Measurements from ENCODE around the gene KCNT2. TPM values are rescaled to one million over a fixed set of nuclear protein-coding genes. Genes with fewer than 3 reads are reported as not detected.
A peak's percentile ranks its signal among the peaks of the same experiment; 100 is the strongest.

The KCNT2 gene
- total and polyA plus RNA-seq, 9 of the 15 experiments (the other 6 are each of a cell fraction or from before 2014, with no cell fraction given) = 0.13 to 0.73 (median 0.28) TPM

DNA sequence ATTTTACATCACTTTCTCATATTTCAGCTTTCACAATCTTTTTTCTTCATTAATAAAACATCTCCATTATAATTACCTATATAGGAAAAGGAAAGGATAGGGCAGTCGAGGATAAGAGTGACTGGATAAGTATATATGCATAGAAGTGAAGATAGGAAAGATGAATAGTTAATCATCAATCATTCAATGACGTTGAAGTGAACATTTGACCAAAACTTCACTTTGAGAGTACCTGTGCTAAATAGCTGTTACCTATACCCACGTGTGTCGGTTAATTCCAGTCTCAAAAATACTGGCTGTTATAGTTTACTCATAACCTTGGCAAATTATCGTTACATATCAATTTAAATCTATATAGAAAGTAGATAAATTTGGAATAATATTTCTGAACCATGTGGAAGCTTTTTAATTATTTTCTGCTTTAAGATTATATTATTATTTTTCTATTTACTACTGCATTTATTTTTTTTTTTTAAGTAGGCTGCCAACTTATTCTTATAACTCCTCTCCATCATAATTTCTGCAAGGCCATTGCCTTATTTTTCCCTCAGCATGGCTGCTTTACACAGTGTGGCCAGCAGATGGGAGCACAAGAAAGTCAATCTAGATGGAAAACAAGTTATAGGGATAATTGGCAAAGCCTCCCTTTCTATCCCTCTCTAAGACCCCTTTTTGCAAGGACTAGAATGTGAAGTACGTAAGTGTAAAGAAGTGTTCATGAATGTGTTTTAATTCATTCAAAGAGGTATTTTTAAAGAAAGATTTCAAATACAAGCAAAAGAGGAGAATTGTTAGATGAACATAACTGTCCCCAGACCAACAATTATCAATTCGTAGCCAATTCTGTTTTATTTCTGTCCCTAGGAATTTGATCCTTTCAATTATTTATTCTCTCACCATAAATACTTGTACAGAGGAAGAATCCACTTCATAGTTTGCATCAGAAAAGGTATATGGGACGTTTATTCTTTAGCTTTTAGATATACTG is 290.4 kb downstream of the KCNT2 start (continued):
- TF ChIP-seq, protein P1, sequence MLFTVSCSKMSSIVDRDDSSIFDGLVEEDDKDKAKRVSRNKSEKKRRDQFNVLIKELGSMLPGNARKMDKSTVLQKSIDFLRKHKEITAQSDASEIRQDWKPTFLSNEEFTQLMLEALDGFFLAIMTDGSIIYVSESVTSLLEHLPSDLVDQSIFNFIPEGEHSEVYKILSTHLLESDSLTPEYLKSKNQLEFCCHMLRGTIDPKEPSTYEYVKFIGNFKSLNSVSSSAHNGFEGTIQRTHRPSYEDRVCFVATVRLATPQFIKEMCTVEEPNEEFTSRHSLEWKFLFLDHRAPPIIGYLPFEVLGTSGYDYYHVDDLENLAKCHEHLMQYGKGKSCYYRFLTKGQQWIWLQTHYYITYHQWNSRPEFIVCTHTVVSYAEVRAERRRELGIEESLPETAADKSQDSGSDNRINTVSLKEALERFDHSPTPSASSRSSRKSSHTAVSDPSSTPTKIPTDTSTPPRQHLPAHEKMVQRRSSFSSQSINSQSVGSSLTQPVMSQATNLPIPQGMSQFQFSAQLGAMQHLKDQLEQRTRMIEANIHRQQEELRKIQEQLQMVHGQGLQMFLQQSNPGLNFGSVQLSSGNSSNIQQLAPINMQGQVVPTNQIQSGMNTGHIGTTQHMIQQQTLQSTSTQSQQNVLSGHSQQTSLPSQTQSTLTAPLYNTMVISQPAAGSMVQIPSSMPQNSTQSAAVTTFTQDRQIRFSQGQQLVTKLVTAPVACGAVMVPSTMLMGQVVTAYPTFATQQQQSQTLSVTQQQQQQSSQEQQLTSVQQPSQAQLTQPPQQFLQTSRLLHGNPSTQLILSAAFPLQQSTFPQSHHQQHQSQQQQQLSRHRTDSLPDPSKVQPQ (CRISPR knock-in tag; IDR thresholded peaks at IDR 0.05; ENCODE audit: borderline replicate concordance) = no peak
- peak; percentile 70 to 78 for TF ChIP-seq RAD21 (CRISPR knock-in tag; conservative IDR thresholded peaks at IDR 0.05 in 1 of 2, IDR thresholded peaks at IDR 0.05 in 1 of 2)
- TF ChIP-seq, protein P2, sequence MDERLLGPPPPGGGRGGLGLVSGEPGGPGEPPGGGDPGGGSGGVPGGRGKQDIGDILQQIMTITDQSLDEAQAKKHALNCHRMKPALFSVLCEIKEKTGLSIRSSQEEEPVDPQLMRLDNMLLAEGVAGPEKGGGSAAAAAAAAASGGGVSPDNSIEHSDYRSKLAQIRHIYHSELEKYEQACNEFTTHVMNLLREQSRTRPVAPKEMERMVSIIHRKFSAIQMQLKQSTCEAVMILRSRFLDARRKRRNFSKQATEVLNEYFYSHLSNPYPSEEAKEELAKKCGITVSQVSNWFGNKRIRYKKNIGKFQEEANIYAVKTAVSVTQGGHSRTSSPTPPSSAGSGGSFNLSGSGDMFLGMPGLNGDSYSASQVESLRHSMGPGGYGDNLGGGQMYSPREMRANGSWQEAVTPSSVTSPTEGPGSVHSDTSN (CRISPR knock-in tag; IDR thresholded peaks at IDR 0.05; ENCODE audit: low read depth) = no peak
- TF ChIP-seq, protein P2 (tag; conservative IDR thresholded peaks at IDR 0.05; ENCODE audit: low read depth) = 0 out of 2 replicates have a peak, but pooled peaks have one; percentile 15
- TF ChIP-seq BRD9 (IDR thresholded peaks at IDR 0.05; ENCODE audit: low read depth, partially characterized antibody) = no peak
- peak; percentile 45; the same call in 1 of the 2 replicates for TF ChIP-seq SMC3 (conservative IDR thresholded peaks at IDR 0.05; ENCODE audit: insufficient read depth, low read depth, low read length)
